Effector CD4-positive, alpha-beta T cell (primary cell): ENCODE results near the gene DNAH17.

Source experiments
- DNase-seq: peaks from one replicate; pipeline ENCODE4 v3.0.0-alpha.2; 2020

DNAH17 gene

GRCh38 chr17:78572239-78573205 is 4.7 kb downstream of the DNAH17 start:
- no peak for DNase-seq

DNA sequence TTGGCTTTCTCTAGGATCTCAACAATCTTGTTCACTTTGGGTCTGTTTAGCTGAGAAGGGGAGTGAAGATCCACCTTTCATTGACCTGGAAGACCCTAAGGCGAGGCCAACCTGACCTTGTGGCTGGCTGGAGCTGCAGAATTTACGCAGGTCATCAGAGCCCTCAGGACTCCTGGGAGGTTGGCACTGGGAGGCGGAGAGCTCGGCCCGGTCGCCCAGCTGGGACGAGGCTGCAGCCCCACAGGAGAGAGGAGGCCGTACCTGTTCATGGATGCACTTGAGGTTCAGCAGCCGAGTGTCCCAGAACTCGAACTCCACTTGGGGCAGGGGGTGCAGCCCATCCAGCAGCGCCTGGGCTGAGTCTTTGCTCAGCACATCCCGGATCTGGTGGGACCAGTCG is 5.9 kb downstream of the DNAH17 start:
- no peak for DNase-seq

- no peak for DNase-seq
Measured at GRCh38 chr17:78568494-78569115, 8.6 kb downstream of the DNAH17 start.

- DNase-seq: no peak
Measured at GRCh38 chr17:78567991-78568390, 9.2 kb downstream of the DNAH17 start.

DNA sequence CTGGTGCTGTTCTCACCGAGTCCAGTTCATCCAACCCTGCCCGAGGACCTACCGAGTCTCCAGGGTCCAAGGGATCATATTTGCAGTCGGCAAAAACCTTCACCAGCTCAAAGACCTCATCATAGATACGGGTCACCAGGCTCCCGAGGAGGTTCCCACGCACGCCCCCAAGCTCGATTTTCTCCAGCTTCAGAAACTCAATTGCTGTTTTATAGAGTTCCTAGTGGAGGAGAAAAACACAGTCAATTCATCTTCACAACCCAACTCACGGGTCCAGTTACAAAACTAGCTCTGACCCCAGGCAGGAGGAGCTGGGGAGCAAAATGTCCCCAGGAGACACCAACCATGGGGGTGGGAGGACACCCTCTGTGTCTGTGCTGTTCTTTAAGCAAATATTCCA is 10.2 kb downstream of the DNAH17 start:
- DNase-seq: no peak

DNA sequence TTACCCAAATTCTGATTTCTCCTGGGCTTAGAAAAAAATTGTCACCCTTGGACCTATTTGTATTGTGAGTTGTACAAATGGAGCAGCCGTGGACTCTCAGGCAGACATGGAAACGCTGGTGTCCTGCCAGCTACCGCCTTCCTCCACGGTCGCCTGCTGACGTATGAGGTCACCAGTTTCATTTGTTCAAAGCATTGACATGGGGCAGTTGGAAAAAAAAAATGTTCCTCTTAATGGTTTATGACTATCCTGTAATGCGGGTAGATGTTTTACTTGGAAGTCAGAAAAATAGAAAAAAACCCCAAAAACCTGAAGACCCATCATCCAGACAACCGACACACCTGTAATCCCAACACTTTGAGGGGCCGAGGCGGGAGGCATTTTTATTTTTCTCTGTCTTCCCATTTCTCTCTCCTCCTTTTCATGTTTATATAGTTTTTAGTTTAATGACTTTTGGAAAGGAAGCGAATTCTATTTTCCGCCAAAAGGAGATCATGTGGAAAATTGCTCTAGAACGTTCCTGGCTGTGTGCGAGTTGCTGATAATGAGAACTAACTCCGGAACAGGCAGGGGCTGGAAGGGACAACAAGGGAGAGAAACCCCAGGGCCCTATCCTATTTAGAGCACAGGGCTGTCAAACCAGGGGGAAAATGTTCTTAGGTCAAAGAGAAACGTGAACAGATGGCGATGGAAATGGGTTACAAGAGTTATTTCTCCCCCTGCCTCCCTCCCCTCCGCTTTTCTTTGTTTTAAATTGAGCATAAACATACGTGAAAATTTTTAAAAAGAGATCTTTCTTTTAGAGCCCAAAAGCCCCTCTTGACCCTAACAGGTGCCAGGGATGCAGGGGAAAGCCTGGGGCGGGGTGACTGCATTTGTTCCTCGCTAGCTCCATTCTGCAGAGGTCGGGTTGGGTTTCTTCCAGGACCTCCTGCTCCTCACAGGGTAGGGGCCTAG is 13.7 kb downstream of the DNAH17 start:
- DNase-seq: no peak

- no peak for DNase-seq
Measured at GRCh38 chr17:78562734-78563133, 14.5 kb downstream of the DNAH17 start.

DNA sequence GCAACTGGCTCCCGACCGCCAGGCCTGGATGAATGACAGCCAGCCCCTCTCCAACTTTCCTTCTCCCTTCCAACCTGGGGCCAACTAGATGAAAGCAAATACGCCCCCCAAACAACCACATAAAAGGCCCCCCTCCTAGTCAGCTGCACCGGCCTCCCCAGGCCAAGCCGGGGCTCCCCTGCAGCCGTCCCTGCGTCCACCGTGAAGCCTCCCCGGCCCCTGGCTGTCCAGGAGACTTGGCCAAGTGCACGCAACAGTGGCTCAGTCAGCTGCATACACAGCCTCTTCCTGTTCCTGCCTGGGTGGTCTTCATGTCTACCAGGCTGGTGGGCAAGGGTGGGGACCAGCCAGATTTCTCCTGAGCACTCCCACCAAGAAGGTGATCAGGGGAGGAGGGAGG is 16.0 kb downstream of the DNAH17 start:
- no peak for DNase-seq

DNA sequence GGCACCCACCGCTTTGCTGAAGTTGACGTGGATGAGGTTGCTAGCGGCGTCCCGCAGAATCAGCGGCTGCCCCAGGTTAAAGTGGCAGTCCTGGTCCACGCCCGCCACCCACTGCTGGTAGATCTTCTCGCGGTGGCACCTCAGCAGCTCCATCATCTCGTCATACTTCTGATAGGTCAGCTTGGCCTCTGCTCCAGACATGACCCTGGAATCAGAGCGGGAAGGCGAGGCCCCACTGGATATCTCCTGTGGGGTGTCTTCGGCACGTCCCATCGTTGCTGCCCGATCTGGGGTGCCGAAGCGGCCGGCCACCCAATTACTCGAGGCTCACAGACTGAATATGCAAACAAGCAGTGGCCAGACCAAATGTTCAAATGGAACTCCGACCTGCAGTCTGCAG is 16.5 kb downstream of the DNAH17 start:
- DNase-seq: no peak

- DNase-seq: no peak
Measured at GRCh38 chr17:78559749-78560368, 17.3 kb downstream of the DNAH17 start.

DNA sequence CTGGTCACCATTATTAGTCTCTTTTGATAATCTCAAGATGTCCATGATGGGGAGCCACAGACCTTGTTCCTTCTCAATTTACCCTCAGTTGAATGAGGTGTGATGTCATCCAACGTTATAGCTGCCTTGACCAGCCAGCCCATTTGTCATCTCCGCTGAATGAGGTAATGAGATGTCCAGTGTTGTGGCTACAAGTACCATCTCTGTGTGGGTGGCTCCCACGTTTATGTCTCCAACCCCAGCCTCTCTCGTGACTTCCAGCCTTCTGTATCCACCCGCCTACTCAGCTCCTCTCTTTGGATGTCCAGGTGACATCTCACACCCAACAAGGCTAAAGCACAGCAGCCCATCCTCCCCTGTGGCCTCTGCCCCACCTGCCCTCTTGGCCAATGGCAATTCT is 18.2 kb downstream of the DNAH17 start:
- no peak for DNase-seq

DNA sequence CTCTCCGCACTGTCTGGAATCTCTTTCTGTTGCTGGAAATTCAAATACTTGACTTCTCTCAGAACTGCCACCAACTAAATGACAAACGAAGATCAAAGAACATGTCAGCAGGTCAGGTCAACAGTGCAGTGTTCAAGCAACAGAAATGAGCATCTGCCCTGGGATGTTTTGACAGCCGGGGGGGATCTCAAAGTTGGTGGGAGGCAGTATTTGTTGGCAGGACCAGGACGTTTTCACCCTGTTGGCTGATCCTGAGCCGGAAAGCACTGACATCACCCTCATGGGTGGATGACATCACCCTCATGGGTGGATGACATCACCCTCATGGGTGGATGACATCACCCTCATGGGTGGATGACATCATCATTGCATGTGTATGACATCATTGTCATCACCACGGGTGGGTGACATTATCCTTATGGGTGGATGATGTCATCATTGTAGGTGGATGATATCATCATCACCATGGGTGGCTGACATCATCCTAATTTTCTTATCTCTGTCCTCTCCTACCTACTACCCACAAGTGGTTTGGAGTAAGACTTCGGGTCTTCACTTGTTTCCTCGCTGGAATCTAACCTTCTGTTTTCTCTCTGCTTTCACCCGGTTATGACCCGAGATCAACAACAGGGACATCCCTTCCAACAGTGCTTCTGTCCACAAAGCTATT is 18.9 kb downstream of the DNAH17 start:
- DNase-seq: no peak

GRCh38 chr17:78557598-78558039 is 19.6 kb downstream of the DNAH17 start:
- no peak for DNase-seq

GRCh38 chr17:78556812-78557211 is 20.4 kb downstream of the DNAH17 start:
- DNase-seq: no peak

- no peak for DNase-seq
Measured at GRCh38 chr17:78555746-78556401, 21.3 kb downstream of the DNAH17 start.

- no peak for DNase-seq
Measured at GRCh38 chr17:78550464-78550863, 26.7 kb downstream of the DNAH17 start.

DNA sequence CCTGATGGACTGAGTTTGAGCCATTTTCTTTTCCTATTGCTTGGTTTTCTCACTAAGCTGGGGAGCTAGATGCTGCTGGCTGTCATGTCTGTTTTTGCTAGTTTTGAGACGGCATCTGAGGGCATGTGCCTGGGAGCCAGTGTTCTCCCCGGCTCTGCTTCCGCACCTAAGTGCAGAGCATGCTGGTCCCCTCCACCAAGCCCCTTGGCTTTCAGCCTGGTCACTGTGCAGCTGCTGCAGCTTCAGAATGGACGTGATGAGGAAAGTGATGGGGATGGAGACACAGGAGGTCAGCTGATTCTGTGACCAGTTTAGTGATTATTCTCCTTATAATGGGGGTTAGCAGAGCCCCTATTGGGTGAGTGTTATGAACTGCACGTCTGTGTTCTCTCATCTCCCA is 28.5 kb downstream of the DNAH17 start:
- DNase-seq: no peak

DNA sequence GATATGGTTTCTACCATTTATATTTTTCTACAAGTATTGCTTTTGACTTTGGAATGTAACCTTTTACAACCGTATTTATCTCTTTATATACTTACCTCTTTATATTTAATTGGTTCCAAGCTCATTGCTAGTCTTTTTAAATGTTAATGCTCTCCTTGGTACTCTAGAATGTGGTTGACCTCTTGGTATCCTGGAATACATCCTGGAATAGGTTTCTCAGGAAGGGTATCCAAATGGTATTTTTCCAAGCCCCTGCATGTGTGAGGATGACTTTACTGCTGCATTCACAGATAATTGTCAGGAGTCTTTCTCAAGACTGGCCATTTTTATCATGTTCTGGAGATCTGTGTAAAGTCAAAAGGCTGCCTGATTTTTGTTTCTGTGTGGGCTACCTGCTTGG is 30.2 kb downstream of the DNAH17 start:
- DNase-seq: no peak

GRCh38 chr17:78546476-78546875 is 30.7 kb downstream of the DNAH17 start:
- no peak for DNase-seq

- DNase-seq: no peak
Measured at GRCh38 chr17:78544881-78545755, 32.1 kb downstream of the DNAH17 start.
